ENCODE data around the gene HLA-A.
"Not testable (repeated sequence)": the region's sequence is repeated elsewhere in the genome, so short reads cannot be mapped to it uniquely, and the experiment has no call there.

HLA-A gene

DNA sequence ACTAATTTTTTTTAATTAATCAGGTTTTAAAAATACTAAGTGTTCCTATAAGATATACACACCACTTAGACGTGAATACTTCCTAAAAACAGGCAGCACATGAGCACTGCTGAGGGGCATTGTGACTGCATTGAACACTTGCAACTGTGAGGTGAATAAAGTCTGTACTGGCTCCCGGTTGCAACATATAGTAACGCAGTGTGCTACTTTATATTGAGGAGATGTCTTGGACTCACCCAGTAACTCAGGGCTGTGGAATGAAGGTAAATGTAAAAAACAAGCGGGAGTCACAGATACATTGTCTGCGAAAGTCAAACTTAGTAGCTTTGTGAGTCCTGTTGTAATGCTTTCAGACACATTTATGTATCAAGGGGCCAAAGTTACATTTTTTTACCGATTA, 17.0 kb upstream of the HLA-A start:
- no peak for DNase-seq (ENCODE audit: extremely low read depth, low read depth)
- TF ChIP-seq, protein P1, sequence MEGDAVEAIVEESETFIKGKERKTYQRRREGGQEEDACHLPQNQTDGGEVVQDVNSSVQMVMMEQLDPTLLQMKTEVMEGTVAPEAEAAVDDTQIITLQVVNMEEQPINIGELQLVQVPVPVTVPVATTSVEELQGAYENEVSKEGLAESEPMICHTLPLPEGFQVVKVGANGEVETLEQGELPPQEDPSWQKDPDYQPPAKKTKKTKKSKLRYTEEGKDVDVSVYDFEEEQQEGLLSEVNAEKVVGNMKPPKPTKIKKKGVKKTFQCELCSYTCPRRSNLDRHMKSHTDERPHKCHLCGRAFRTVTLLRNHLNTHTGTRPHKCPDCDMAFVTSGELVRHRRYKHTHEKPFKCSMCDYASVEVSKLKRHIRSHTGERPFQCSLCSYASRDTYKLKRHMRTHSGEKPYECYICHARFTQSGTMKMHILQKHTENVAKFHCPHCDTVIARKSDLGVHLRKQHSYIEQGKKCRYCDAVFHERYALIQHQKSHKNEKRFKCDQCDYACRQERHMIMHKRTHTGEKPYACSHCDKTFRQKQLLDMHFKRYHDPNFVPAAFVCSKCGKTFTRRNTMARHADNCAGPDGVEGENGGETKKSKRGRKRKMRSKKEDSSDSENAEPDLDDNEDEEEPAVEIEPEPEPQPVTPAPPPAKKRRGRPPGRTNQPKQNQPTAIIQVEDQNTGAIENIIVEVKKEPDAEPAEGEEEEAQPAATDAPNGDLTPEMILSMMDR (IDR thresholded peaks at IDR 0.05; ENCODE audit: low read depth, low read length) = no peak

DNA sequence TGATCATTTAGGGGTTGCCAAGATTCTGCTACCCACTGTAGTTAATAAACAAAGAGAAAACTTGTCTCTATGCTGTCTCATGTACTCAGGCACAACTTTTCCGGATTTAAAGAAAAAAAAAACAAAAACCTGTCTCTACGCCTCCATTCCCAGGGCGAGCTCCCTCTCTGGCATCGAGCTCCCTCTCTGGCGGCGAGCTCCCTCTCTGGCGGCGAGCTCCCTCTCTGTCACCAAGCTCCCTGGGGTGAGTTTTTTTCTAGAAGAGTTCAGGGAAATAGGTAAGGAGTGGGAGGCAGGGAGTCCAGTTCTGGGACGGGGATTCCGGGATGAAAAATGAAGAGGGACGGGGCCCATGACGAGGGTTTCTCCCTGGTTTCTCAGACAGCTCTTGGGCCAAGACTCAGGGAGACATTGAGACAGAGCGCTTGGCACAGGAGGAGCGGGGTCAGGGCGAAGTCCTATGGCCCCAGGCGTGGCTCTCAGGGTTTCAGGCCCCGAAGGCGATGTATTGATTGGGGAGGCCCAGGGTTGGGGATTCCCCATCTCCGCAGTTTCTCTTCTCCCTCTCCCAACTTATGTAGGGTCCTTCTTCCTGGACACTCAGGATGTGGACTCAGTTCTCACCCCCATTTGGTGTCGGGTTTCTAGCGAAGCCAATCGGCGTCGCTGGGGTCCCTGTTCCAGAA, 16.5 kb upstream of the HLA-A start:
- DNase-seq (ENCODE audit: extremely low read depth, low read depth) = no peak

DNA sequence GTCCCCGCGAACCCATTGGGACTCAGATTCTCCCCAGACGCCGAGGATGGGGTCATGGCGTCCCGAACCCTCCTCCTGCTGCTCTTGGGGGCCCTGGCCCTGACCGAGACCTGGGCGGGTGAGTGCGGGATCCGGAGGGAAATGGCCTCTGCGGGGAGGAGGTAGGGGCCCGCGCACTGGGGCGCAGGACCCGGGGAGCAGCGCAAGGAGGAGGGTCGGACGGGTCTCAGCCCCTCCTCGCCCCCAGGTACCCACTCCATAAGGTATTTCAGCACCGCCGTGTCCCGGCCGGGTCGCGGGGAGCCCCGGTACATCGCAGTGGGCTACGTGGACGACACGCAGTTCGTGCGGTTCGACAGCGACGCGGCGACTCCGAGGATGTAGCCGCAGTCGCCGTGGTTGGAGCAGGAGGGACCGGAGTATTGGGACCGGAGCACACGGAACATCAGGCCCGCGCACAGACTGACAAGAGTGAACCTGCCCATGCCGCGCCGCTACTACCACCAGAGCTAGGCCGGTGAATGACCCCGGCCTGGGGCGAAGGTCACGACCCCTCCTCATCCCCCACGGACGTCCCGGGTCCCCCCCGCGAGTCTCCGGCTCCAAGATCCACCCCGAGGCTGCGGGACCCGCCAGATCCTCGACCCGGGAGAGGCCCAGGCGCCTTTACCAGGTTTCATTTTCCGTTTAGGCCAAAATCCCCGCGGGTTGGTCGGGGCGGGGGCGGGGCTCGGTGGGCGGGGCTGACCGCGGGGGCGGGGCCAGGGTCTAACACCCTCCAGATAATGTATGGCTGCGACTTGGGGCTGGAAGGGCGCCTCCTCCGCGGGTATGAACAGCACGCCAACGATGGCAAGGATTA, 15.7 kb upstream of the HLA-A start:
- no peak for DNase-seq (ENCODE audit: extremely low read depth, low read depth)
- TF ChIP-seq, protein P1 (IDR thresholded peaks at IDR 0.05; ENCODE audit: low read depth, low read length) = no peak

More for the DNA sequence above, 16.5 kb upstream of the HLA-A start:
- TF ChIP-seq, protein P1 (IDR thresholded peaks at IDR 0.05; ENCODE audit: low read depth, low read length) = no peak

DNA sequence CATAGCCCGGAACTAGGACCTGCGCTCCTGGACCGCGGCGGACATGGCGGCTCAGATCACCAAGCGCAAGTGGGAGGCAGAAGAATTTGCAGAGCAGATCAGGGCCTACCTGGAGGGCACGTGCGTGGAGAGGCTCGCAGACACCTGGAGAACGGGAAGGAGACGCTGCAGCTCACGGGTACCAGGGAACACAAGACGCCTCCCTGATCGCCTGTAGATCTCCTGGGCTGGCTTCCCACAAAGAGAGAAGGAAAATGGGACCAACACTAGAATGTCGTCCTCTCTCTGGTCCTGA, 15.1 kb upstream of the HLA-A start:
- DNase-seq (ENCODE audit: extremely low read depth, low read depth) = no peak

DNA sequence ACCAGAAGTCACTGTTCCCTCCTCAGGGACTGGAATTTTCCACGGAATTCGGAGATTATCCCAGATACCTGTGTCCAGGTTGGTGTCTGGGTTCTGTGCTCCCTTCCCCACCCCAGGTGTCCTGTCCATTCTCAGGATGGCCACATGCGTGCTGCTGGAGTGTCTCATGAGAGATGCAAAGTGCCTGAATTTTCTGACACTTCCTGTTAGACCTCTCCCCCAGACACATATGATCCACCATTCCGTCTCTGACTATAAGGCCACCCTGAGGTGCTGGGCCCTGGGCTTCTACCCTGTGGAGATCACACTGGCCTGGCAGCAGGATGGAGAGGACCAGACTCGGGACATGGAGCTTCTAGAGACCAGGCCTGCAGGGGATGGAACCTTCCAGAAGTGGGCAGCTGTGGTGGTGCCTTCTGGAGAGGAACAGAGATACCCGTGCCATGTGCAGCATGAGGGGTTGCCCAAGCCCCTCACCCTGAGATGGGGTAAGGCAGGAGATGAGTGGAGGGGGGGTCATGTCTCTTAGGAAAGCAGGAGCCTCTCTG, 14.4 kb upstream of the HLA-A start:
- TF ChIP-seq, protein P1 (IDR thresholded peaks at IDR 0.05; ENCODE audit: low read depth, low read length) = no peak
- no peak for DNase-seq (ENCODE audit: extremely low read depth, low read depth)

More for the DNA sequence above, 15.1 kb upstream of the HLA-A start:
- TF ChIP-seq, protein P1 (IDR thresholded peaks at IDR 0.05; ENCODE audit: low read depth, low read length) = no peak

DNA sequence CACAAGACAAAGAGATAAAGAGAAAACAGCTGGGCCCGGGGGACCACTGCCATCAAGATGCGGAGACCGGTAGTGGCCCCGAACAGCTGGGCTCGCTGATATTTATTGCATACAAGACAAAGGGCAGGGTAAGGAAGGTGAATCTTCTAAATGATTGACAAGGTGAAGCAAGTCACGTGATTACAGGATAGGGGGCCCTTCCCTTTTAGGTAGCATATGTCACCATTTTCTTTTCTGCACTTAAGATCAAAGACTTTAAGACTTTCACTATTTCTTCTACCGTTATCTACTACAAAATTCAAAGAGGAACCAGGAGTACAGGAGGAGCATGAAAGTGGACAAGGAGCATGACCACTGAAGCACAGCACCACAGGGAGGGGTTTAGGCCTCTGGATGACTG, 12.3 kb upstream of the HLA-A start:
- DNase-seq (ENCODE audit: extremely low read depth, low read depth) = not testable (repeated sequence)

DNA sequence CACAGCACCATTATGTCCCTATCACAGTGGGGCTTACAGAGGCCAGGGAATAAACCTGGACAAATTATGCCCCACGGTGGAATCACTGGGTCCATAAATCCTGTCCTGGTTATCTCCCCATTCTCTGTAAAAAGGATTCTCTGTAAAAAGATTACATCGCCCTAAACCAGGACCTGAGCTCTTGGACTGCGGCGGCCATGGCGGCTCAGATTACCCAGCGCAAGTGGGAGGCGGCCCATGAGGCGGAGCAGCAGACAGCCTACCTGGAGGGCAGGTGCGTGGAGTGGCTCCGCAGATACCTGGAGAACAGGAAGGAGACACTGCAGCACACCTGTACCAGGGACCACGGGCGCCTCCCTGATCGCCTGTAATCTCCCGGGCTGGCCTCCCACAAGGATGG, 8.4 kb upstream of the HLA-A start:
- TF ChIP-seq, protein P1 (IDR thresholded peaks at IDR 0.05; ENCODE audit: low read depth, low read length) = no peak
- no peak for DNase-seq (ENCODE audit: extremely low read depth, low read depth)

All from AG09319 (cell line).